Osteoblast (primary cell): ENCODE data around the gene FHL2. TPM values are rescaled to one million over a fixed set of nuclear protein-coding genes. Genes with fewer than 3 reads are reported as not detected.

Experiments
- DNase-seq: peaks from one replicate; pipeline ENCODE4 v3.0.0; 2011; ENCODE audit warnings: low spot score, mixed read lengths; ENCODE audit not compliant: insufficient read length; ENCODE audit errors: missing footprints
- H2AFZ ChIP-seq: 2 replicates; pipeline ENCODE4 v1.6.0; 2011; ENCODE audit warnings: mild to moderate bottlenecking, low read length
- H3K27ac ChIP-seq: 2 replicates; pipeline ENCODE4 v1.5.1; 2011; ENCODE audit warnings: mild to moderate bottlenecking, low read depth, low read length, moderate library complexity
- H3K27me3 ChIP-seq: 2 replicates; pipeline ENCODE4 v1.6.0; 2012; ENCODE audit warnings: mild to moderate bottlenecking, control low read depth, inconsistent platforms, low read length, moderate library complexity; ENCODE audit not compliant: insufficient read depth
- H3K36me3 ChIP-seq: 2 replicates; pipeline ENCODE4 v1.5.1; 2011; ENCODE audit warnings: mild to moderate bottlenecking, low read length, control low read depth, moderate library complexity; ENCODE audit not compliant: insufficient read depth
- H3K4me1 ChIP-seq: 2 replicates; pipeline ENCODE4 v1.5.1; 2011; ENCODE audit warnings: mild to moderate bottlenecking, low read length, control low read depth, moderate library complexity; ENCODE audit not compliant: insufficient read depth
- H3K4me2 ChIP-seq: 2 replicates; pipeline ENCODE4 v1.6.0; 2011; ENCODE audit warnings: mild to moderate bottlenecking, low read length; ENCODE audit not compliant: insufficient read depth
- H3K4me3 ChIP-seq: fragments of 200-600 bp; sonication (generic); 3 replicates; pipeline ENCODE4 v1.5.1; 2012; ENCODE audit warnings: mild to moderate bottlenecking, low read length, inconsistent platforms; ENCODE audit not compliant: insufficient read depth
- H3K79me2 ChIP-seq: 2 replicates; pipeline ENCODE4 v1.6.0; 2012; ENCODE audit warnings: mild to moderate bottlenecking, low read length, control low read depth, inconsistent platforms; ENCODE audit not compliant: insufficient read depth
- H3K9me3 ChIP-seq: 2 replicates; pipeline ENCODE4 v1.5.1; 2011; ENCODE audit warnings: low read depth, low read length, control low read depth
- H4K20me1 ChIP-seq: 2 replicates; pipeline ENCODE4 v1.6.0; 2012; ENCODE audit warnings: mild to moderate bottlenecking, low read length, control low read depth; ENCODE audit not compliant: insufficient read depth
- total RNA-seq: library from RNA; depleted of rRNA; stranded (reverse); fragments of >200 nt; gene quantifications from 2 replicates; pipeline ENCODE4 v1.2.3, GENCODE V29; 2012
- TF ChIP-seq, protein P1 (sequence below): IDR thresholded peaks from 2 replicates; pipeline ENCODE4 v1.5.1; 2011; ENCODE audit warnings: mild to moderate bottlenecking, low read depth, low read length, moderate library complexity; ENCODE audit errors: extremely low read depth

The FHL2 gene
- total RNA-seq, 1 donor: 566 TPM

DNA sequence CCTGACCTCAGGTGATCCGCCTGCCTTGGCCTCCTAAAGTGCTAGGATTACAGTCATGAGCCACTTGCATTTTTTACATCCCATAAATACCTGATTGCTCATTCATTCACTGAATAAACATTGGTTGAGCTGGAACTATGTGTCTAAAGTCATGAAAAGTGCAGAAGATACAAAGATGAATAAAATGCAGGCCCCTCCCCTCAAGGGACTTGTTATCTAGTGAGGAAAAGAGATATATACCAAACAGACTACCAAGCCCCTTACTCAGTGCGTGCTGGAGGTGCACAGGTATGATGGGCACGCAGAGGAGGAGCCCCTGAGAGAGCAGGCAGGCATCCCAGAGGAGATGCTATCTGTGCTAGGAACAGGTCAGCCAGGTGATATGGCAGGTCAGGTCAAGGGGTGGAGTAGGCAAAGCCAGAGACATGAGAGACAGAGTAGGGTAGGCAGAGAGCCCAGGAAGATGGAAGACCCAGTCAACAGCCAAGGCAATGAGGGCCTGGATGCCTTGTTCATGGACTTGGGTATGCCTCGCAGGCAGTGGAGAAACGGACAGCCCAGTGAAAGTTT is 7.7 kb downstream of the FHL2 start:
- DNase-seq: no peak
- Histone ChIP-seq H3K79me2 (peaks cover 92% of the 10 kb centered on the region), H3K36me3 (peaks cover 90% of the 10 kb centered on the region), H3K4me2 (peak overlapping the region; percentile 97), H3K4me3 (peak overlapping the region; percentile 13), H4K20me1 (peaks cover 50% of the 10 kb centered on the region), H2AFZ (no peak overlapping the region), H3K9me3 (no peaks in the 10 kb centered on the region), H3K27me3 (no peaks in the 10 kb centered on the region), H3K4me1 (peaks cover 96% of the 10 kb centered on the region), H3K27ac (peak overlapping the region; percentile 96)
- TF ChIP-seq, protein P1, sequence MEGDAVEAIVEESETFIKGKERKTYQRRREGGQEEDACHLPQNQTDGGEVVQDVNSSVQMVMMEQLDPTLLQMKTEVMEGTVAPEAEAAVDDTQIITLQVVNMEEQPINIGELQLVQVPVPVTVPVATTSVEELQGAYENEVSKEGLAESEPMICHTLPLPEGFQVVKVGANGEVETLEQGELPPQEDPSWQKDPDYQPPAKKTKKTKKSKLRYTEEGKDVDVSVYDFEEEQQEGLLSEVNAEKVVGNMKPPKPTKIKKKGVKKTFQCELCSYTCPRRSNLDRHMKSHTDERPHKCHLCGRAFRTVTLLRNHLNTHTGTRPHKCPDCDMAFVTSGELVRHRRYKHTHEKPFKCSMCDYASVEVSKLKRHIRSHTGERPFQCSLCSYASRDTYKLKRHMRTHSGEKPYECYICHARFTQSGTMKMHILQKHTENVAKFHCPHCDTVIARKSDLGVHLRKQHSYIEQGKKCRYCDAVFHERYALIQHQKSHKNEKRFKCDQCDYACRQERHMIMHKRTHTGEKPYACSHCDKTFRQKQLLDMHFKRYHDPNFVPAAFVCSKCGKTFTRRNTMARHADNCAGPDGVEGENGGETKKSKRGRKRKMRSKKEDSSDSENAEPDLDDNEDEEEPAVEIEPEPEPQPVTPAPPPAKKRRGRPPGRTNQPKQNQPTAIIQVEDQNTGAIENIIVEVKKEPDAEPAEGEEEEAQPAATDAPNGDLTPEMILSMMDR: no peak

DNA sequence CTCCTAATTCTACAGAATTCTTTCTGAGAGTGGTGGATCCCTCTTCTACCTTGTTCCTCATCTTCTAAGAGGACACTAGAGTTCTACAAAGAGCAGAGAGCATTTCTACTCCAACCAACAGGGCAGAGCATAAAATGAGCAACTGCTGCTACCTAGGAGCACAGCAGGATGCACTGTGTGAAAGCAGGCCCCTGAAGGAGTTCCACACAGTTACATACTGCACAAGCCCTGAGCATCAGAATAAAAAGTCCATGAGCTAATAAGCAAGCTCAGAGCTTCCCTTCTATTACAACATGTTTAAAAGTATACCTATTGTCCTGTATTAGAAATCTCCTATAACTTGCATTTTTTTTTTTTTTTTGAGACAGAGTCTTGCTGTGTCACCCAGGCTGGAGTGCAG is 8.4 kb downstream of the FHL2 start:
- Histone ChIP-seq H3K4me1 (peaks cover 96% of the 10 kb centered on the region), H3K27ac (peak overlapping the region; percentile 96), H2AFZ (no peak overlapping the region), H3K79me2 (peaks cover 92% of the 10 kb centered on the region), H3K4me2 (peak overlapping the region; percentile 17), H3K9me3 (no peaks in the 10 kb centered on the region), H3K27me3 (no peaks in the 10 kb centered on the region), H3K4me3 (no peak overlapping the region), H3K36me3 (peaks cover 90% of the 10 kb centered on the region), H4K20me1 (peaks cover 48% of the 10 kb centered on the region)
- TF ChIP-seq, protein P1: no peak
- DNase-seq: no peak

DNA sequence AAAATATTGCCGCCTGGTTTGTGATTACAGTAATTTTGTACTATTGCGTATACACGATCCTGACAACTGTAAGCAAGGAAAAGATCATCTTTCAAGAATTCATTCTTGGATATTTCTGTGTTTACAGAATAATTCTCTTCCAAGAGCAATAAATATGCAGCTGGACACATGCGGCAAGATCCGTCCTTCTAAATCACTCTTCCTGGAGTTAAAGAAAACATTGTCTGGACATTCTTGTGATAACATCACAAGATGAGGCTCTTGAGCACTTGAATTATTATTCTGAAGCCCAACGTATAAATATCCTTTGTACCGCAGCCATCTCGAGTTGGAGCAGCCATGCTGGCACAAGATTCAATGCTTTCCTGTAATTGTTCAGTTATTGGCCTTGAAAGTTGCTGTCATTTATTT is 9.9 kb downstream of the FHL2 start:
- Histone ChIP-seq H2AFZ (no peak overlapping the region), H4K20me1 (peaks cover 52% of the 10 kb centered on the region), H3K9me3 (no peaks in the 10 kb centered on the region), H3K4me2 (peak overlapping the region; percentile 59), H3K27me3 (no peaks in the 10 kb centered on the region), H3K27ac (peak overlapping the region; percentile 96), H3K36me3 (peaks cover 90% of the 10 kb centered on the region), H3K79me2 (peaks cover 92% of the 10 kb centered on the region), H3K4me1 (peaks cover 96% of the 10 kb centered on the region), H3K4me3 (no peak overlapping the region)
- peak; percentile 93 for DNase-seq
- TF ChIP-seq, protein P1: no peak

DNA sequence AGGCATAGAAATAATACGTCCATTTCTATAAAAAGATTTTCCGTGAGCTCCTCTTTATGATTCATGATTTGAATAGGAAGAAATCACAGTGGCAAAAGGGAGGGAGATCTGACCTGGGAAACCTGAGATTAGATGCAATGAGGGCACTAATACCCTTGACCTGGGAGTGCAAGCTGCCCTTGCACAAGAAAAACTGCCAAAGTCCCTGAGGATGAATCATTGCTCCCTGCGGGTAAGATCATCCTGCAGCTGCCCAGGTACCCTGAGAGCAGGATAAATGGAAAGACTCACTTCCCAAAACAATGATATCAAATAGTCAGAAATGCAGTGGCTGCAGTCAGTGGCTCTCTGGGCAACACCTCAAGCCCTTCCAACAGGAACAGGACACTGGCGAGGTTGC is 11.6 kb downstream of the FHL2 start:
- DNase-seq: no peak
- peak overlapping the region; percentile 96 for H3K27ac ChIP-seq
- no peaks in the 10 kb centered on the region for H3K9me3 ChIP-seq
- H3K36me3 ChIP-seq: peaks cover 90% of the 10 kb centered on the region
- H3K27me3 ChIP-seq: no peaks in the 10 kb centered on the region
- H4K20me1 ChIP-seq: peaks cover 49% of the 10 kb centered on the region
- peaks cover 90% of the 10 kb centered on the region for H3K79me2 ChIP-seq
- H2AFZ ChIP-seq: no peak overlapping the region
- H3K4me3 ChIP-seq: no peak overlapping the region
- H3K4me2 ChIP-seq: peak overlapping the region; percentile 59
- TF ChIP-seq, protein P1: no peak
- H3K4me1 ChIP-seq: peaks cover 95% of the 10 kb centered on the region
